CD4-positive, alpha-beta T cell treated with Interleukin-6 for 4 hours (primary cell): ENCODE results near the gene AKT1.
A peak's percentile ranks its signal among the peaks of the same experiment; 100 is the strongest.

Experiments
- DNase-seq: peaks from one replicate; pipeline ENCODE4 v3.0.0-alpha.2; 2020; ENCODE audit warnings: mixed read lengths

Gene AKT1

DNA sequence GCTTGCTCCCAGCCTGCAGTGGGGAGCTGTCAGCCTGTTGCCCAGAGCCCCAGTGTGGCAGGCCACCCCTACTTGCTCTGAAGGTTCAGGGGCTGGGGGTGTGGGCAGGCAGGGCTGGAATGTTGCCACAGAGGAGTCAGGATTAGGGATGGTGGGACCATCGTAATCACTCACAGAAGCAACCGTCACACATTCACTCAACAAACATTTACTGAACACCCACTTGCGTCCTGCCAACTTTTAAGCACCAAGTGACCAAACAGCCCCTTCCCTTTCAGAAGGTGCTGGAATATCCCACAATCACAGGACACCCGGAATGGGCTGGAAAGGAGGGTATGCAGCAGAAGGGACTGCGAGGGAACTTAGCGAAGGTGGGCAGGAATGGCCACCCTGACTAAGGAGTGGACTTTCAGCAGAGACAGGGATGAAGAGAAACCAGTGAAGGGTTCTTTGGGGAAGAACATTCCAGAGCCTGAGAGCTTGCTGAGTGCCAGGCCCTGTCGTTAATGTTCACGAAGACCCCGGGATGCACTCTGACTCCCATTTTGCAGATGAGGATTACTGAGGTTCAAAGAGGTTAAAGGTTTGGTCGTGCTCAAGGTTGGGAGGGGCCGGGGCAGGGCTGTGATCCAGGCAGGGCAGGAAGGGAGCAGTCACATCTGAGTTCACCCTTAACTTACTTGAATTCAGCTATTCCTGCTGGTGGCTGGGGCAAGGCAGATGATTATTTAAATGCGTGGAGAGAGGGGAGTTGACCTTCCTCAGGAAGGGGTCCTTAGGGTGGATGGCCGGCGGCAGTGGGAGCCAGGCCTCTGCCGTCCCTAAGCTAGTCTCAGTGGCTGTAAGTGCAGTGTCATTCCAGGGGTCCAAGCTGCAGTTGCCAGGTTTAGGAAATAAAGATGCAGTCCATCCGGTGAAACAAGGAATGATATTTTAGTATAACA lies 3.0 kb upstream of the AKT1 start:
- no peak for DNase-seq

DNA sequence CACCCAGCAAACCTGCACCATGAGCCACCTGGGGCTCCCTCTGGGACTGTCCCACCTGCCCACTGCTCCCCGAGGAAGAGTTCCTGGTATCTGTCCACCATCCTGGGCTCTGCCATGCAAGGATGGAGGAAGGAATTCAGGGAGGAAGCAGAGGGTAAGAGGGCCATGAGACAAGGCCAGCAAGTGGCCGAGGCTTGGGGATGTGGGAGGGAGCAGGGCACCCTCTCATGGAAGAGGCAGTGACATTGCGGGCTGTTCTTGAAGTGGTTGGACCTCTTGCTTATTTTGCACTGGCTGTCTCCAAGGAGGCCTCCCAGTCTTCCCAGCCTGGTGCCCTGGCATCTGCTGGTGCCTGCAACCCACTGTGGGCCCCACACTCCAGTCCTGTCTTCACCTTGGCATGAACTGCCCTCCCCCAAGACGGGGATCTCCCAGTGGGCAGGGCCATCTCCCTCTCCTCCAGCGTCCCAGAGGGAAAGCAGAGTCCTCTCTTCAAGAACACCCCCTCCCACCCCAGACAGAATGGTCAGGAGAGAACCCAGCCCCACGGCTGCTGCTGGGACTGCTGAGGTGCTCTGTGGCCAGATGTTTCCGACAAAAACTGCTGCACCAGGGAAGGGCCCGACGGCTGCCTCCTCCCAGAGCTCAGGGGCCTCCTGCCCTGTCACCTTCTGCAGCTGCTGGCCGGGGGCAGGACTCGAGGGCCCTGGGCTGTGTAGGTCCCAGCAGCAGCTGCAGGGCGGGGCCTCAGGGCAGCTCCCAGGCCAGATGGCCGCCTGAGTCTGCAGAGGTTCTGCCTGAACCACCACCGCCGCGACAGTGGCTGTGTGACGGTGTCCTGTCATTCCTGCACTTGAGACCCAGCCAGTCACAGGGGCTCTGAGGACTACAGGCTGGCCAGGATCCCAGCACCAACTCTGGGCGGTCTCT lies 1.8 kb upstream of the AKT1 start:
- no peak for DNase-seq

DNA sequence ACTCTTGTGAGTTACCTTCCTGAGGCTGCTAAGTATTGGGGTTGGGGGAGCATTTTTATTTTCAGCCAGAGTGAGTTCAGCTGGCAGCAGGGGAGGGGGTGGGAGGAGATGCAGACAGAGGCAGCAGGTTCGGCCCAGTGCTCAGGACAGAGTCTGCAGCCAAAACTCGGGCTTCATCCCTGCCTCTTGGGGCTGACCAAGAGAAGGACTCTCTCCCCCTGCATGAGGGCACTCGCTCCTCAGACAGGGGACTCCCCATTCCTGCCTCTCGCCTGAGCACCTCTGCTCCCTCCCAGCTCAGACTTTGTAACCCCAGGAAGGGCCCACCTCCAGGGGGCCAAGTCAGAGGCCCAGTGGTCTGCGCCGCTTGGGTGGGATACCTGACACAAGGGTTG lies 1.1 kb upstream of the AKT1 start:
- DNase-seq, result no peak

DNA sequence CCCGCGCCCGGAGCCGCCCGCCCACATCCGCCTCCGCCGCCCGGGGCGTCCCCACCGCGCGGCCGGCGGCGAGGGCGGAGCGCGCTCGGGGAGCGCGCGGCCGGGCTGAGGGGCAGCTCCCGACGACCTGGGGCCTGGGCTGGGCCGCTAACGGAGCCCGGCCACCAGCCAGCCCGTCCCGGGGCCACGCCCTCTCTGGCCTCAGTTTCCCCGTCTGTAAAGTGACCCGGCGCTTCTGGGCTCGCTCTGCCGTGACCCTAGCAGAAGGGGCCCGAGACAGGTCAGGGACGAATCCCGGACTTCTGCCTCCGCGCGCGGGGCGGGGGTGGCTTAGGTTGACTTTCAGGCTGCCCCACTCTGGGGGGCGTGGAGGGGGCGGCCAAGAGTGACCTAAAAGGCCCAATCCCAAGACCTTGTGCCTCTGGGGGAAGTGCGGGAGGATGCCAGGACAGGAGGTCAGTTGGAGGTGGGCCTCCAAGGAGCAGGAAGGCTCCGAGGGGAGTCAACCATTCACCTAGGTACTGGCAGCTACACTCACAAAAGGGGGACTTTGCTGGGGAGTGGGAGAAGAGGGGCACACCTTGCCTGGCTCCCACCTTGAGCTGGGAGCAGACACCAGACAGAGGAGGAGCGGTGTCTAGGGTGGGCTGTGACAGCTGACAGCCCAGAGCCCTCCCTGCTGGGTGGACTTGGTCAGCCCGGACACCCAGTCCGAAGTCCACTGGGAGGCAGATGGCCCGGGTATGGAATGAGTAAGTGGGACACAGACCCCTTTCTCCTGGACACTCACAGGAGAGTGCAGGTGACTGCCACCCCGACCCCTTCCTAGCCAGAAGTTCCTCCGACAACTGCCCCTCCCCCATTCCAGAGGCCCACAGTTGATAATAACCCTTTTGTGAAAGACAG lies 486 bp upstream of the AKT1 start:
- DNase-seq, result peak; percentile 75

DNA sequence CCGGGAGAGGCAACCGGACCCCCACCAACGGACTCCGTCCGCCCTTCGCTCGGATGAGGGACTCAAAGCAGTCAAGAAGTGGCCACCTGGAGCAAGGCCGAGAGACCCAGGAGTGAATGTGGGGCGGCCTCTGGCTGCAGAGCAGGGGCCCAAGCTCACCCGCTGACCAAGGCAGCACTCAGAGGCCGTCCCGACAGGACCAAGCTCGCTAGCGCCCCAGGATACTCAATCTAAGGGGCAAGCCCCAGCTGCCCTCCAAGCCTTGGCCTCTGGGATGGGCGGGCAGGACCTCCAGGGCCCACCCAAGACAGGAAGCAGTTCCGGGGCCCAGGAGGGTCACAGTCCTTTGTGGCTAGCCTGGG lies 936 bp downstream of the AKT1 start:
- no peak for DNase-seq

DNA sequence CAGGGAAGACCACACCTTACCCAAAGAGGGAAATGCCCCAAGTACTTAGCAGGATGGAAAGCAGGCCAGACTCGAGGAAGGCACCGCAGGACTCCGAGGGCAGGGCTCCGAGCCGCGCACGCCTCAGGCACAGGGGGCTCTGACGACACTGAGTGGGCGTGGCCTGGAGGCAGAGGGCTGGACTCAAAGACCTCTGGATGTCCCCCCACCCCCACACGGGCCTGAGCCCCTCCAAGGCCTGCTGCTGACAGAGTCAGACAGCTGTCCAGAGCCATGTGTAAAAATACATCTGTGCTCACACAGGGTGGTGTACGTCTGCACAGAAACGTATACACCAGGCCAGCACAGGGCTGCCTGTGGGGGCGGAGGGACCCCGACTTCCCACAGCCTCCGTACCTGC lies 1.4 kb downstream of the AKT1 start:
- peak; percentile 49 for DNase-seq

DNA sequence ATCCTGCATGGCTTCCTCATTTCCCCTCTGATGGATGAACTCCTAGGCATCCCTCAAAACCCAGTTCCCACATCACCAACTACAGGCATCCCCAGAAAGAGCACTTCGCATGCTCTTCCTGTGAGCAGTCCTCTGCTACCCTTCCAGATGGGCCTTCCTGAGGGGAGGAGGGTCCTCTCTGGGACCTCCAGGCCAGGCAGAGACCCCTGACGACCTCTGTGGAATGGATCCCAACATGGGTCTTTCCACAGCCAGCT lies 1.9 kb downstream of the AKT1 start:
- no peak for DNase-seq

DNA sequence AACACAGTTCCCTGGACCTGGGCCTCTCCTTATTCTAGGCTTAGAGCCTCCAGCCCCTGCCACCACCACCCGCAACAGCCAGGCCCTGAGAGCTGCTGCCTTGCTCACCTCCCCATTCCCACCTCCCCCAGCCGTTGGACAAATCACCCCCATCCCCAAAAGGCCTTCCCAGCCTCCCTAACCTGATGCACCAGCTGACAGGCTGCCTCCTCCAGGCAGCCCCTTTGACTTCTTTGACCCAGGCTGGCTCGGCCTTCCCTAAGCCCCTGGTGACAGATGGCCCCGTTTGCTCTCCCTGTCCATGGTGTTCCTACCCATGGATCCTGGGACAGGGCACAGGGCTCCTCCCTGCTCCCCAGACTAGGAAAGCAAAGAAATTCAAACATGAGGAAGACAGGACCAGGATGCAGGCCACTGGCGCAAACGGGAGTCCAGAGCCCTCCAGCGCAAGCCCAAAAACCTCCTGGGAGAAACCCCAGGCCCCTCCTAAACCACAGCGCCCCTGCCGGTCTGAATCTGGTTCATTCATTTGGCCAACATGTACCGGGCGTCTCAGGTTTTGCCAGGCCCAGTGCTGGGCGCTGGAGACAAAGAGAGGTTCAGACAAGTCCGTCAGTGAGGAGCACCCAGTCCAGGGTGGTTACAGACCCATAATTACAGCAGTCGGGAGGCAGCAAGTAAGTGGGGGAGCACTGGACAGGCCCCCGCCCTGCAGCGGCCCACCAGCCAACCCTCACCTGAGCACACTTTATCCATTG lies 2.4 kb downstream of the AKT1 start:
- no peak for DNase-seq

DNA sequence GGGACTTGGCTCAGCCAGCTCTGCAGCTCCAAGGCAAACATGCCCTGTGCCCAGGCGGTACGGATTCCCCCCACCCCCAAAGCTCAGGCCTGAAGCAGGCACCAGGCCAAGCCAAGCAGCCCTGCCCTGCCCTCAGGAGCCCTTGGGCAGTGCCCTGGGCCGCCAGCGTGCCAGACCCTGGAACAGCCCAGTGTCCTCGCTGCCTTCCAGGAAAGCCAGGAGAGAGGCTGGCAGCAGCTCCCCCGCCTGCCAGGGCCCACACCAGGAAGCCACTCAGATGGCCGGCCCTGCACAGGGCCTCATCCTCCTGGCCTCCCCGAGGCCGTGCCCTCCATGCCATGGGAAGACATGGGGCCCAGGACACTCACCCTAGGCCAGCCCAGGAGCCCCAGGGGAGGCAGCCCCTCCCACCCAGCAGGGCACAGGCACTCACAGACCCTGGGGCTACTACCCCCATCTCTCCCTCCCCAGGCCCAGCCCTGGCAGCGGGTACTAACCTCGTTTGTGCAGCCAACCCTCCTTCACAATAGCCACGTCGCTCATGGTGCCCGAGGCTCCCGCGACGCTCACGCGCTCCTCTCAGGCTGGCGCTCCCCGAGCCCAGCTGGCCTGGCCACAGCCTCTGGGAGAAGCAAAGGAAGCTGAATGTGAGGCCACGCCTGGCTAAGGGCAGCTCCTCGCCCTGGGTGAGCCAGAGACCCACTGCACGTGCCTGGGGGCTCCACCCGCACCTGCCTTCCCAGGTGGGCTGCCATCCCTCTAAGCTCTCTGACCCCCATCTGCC lies 3.3 kb downstream of the AKT1 start:
- no peak for DNase-seq

DNA sequence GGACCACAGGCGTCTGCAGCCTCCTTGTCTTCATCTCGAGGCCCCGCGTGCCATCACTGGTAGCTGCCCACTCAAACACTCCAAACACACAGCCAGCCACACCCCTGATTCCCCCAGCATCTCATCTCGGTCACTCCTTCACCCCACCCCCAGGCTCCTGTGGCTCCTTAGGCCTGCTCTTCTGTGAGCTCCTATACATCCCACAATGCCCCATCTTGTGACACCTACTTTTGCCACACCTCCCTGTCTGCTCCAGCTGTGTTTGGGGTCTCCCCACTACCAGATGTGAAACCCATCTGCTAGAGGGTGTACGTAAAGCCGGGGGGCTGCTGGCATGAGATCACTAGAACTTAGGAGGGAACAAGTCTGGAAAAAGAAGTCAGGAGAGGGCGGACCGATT lies 4.1 kb downstream of the AKT1 start:
- DNase-seq, result no peak

DNA sequence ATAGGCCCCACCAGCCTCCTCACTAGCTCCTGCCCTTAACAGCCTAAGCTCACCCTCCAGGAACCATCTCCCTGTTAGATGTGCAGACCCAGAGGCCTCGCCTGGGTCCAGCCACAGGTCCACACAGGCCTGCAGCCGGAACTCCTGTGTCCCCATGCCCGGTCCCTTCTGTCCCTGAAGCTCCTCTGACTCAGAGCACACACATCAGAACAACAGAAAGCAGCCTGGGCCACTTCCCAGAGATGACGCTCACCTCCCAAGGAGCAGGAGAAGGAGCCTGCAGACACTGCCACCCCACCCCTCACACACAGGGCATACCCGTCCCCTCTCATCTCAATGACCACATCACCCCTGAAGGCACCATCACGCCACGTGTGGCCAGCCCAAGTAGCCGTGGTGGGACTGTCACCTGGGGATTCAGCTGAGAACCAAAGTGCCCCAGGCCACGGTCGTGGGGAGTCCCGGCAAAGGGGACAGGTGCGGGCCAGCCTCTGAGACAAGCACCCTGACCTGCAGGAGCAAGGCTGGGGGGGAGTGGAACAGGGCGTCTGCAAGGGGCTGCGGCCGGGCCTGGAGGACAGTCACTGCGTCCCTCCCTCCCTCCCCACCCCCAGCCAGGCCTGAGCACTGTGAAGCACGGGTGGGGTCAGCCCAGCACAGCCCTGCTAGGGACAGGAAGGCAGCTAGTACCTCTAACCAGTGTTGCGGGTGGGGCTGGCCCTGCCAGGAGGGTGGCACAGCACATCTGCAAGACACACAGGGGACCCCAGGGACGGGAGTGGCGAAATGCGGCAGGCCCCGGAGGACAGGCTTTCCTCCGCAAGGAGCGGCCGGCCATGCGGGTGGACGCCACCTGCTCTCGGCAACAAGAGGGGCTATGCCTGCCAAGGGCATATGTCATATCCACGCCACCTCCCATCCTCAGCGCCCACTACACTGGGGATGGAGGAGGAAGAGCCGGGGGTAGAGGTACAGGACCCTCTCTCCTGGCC lies 5.5 kb downstream of the AKT1 start:
- DNase-seq, result no peak

DNA sequence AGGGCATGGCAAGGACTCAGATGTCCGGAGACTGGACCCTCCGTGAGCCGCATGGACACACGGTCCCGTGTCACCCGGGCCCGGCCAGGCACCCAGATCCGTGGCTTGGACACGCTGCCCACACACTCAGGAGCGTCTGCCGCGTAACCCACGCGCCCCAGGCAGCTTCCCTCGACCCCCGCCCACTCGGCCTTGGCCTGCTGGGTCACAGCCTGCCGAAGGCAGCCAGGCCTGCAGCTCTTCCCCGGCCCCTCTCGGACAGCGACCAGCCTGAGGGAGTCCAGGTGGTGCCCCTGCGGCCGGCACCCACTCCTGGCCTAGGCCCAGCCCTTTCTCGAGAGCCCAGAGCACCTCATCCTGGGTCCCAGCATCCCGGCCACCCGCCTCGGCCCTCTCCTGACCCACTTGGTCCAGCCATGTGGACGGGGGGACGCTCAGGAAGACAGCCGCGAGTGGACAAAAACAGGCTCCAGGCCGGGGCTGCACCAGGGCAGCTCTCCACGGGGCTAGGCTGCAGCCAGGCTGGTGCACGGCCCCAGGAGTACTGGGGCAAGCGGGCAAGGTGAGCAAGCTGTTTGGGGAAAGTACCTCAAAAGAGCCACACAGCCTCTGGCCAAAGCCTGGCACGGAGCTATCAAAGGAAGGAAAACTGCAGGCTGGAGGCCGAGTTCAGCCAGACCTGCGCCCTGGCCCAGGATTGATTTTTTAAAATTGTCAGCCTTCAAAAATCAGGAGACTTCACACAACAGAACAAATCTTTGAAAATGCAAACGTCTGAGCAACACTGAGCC lies 6.5 kb downstream of the AKT1 start:
- no peak for DNase-seq

DNA sequence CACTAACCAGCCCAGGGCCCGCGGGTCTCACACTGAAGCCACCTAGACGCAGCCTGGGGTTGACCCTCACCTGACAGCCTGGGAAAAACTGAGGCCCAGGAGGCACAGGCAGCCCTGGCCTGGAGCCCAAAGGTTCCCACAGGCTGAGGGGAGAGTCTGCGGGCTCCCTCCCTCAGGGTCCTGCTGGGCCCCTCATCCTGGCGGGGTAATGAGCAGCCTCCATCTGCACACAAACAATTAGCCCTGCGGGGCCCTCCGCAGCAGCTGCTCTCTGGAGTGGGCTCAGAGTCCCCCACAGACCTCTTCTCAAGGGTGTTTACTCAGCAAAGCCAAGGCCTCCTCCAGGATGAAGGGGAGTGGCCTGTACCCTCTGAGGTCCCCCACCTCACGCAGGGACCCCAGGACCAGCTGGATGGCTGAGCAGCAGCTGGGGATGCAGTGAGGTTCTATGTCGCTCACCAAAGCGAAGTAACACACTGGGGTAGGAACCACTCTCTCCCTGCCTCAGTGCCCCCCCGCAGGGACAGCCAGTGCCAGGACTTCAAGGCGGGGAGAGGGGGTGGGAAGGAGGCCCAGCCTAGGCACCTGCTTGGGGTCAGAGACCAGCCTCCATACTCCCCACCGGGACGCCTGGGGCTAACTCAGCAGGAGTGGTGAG lies 7.3 kb downstream of the AKT1 start:
- DNase-seq, result no peak

DNA sequence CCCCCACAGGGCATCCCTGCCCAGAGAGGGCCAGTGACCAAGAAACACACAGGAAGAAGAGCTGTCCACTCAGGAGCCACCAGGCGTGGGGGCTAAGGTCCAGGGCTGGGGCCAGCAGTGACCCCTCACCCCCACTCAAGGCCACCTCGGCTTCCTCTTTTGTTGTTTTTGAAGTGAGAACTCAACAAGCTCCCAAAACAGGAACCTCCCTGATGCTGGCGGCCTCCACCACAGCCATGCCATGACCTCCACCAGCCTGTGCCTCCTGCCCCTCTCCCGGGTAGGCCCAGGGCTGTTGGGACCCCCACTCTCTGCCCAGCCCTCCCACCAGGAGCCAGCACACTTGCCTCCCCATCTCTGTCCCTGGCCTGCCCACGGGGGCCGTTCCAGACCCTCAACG lies 7.8 kb downstream of the AKT1 start:
- no peak for DNase-seq

DNA sequence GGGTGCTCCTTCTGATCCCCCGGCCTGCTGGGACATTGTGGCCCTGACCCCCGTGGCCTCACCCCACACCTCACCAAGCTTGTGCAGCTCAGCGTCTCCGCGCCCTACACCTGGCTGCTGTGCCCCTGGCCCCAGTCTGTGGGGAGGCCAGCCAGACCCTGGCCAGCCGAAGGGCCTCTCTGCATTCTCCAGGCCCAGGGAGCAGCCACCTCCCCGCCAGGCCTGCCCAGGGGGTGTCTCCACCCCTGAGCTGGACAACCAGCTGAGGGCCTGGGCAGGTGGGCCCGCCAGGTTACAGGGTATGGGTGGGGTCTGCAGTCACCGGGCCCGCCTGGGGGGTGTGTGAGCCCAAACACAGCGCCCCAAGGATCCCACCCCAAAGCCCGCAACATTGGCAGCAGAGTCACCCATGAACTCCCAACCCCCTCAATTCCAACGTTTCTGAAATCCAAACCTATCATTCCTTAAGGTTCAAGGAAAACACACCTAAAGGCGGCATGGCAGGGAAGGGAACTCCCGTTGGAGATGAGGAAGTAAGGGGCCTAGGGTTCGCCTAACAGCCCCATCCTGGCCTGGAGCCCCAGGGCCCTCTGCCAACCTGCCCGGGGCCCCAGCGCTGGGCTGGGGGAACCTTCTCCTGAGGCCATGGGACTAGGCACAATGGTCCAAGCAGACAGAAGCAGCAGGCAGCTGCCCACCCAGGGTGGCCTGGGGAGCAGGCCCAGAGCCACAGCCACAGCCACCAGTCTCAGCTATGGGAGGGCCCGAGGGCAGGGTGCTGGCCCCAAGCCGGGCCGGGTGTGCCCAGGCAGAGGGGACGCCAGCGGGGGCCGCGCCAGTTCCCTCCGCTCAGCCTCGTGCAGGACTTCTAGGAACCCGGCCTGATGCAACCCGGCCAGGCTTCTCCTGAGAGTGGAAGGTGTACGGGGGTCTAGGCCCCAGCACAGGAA lies 8.5 kb downstream of the AKT1 start:
- DNase-seq, result no peak

DNA sequence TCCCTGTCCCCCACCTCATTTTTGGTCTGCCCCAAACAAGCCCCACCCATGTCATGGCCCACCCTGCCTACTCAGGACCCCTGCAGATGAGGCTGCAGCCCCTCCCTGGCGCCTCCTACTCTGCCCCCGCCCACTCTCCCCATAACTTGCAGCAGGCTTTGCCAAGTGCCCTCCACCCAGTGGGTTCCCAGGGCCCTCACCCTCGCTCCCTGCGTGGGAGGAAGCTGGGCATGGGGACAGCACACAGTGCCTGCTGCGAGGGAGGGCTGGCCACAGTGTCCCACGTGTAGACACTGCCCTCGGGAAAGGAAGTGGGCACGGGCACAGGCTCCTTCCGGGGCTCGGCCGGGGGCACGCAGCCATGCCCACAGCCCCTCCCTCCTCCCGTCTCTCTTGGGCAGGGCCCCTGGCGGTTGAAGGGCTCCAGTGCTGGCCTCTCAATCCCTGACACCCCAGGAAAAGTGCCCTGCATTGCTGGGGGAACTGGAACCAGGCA lies 9.4 kb downstream of the AKT1 start:
- DNase-seq, result peak; percentile 27

DNA sequence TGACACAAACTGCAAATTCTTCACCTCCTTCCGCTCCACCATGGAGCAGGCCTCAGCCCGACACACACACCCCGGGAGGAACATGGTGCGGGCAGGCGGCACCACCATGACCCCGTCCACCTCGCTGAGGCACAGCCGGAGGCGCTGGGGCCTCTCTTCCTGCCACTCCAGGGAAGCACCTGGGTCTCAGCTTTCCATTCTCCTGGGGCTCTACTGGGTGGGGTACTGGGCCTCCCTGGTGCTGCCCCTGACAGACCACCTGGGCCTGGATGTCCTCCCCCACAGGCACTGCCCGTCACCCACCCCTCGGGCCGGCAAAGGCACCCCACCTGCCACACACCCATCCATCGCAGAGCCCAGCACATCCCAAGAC lies 9.9 kb downstream of the AKT1 start:
- no peak for DNase-seq
